AG04449 (cell line): ENCODE results near the gene BET1L.

Experiments
- CTCF ChIA-PET: fragments of 350-600 bp; formaldehyde crosslinking; extraction: SDS; loops from one replicate; lab custom pipeline; 2021; ENCODE audit warnings: antibody characterized with exemption; lab: Yijun Ruan, JAX
- POLR2A ChIA-PET: fragments of 400-600, 350-600 bp; formaldehyde crosslinking; extraction: SDS; loops from one replicate; lab custom pipeline; 2020; ENCODE audit warnings: antibody characterized with exemption, inconsistent platforms; lab: Yijun Ruan, JAX
- DNase-seq: peaks from one replicate; pipeline ENCODE4 v3.0.0-alpha.2; 2010; ENCODE audit warnings: low read depth, low spot score
- H3K4me3 ChIP-seq: 2 replicates; pipeline ENCODE4 v1.5.1; 2011; ENCODE audit warnings: low read depth, mild to moderate bottlenecking, control low read depth, low read length
- TF ChIP-seq, protein P1 (sequence below): IDR thresholded peaks from one replicate; pipeline ENCODE4 v1.5.1; 2011; ENCODE audit warnings: mild to moderate bottlenecking, moderate library complexity, low read length, control low read depth, inconsistent platforms; ENCODE audit not compliant: insufficient read depth; ENCODE audit errors: missing control alignments

Gene BET1L

DNA sequence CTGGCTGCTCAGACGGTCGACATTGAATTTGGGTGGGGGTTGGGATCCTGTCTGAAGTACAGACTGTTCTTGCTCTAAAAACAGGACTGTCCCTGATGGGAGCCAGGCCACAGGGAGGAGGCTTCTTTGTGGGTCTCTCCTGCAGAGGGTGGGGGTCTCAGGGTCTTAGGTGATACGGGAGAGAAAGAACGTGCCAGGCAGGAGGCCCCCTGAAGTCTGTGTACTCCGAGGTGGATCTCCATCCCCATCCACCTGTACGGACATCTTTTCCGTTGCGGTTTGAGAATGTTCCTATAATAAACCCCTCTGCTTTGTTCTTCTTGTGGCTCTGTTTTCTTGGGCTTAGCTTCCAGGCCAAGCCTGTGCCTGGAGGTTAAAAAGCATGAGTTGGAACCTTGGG lies 45.5 kb upstream of the BET1L start:
- DNase-seq: no peak
- ChIA-PET CTCF (interaction anchor here (2.0 to 5.5 kb wide), 6 partner anchors 9 to 198 kb away, joined by 5 to 79 read pairs (median 14); partner anchors contain the start of genes PSMD13 and PTDSS2), POLR2A (no interaction called here)
- no peak overlapping the region for H3K4me3 ChIP-seq
- TF ChIP-seq, protein P1, sequence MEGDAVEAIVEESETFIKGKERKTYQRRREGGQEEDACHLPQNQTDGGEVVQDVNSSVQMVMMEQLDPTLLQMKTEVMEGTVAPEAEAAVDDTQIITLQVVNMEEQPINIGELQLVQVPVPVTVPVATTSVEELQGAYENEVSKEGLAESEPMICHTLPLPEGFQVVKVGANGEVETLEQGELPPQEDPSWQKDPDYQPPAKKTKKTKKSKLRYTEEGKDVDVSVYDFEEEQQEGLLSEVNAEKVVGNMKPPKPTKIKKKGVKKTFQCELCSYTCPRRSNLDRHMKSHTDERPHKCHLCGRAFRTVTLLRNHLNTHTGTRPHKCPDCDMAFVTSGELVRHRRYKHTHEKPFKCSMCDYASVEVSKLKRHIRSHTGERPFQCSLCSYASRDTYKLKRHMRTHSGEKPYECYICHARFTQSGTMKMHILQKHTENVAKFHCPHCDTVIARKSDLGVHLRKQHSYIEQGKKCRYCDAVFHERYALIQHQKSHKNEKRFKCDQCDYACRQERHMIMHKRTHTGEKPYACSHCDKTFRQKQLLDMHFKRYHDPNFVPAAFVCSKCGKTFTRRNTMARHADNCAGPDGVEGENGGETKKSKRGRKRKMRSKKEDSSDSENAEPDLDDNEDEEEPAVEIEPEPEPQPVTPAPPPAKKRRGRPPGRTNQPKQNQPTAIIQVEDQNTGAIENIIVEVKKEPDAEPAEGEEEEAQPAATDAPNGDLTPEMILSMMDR: no peak

DNA sequence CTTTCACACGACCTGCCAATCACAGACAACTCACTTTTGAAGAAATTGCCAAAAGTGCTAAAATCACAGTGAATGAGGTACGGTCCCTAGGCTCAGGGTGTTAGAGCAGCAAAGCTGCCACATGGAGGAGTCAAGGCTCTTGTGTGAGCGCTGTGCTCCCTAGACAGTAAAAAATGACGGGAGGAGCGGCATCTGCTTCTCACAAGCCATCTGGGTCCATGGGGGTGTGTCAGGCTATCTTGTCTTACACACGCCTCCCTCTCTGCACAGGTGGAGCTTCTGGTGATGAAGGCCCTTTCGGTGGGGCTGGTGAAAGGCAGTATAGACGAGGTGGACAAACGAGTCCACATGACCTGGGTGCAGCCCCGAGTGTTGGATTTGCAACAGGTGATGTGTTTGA lies 44.4 kb upstream of the BET1L start:
- TF ChIP-seq, protein P1: no peak
- CTCF ChIA-PET: interaction anchor here (0.8 to 5.5 kb wide), 25 partner anchors 8 to 267 kb away, joined by 3 to 79 read pairs (median 8); partner anchors contain the start of genes PGGHG, PSMD13 and PTDSS2
- DNase-seq: no peak
- no peak overlapping the region for H3K4me3 ChIP-seq
- POLR2A ChIA-PET: interaction anchor here (0.7 kb wide), 1 partner anchor 44 kb away, joined by 3 read pairs; the partner anchor contains the start of genes BET1L and RIC8A

DNA sequence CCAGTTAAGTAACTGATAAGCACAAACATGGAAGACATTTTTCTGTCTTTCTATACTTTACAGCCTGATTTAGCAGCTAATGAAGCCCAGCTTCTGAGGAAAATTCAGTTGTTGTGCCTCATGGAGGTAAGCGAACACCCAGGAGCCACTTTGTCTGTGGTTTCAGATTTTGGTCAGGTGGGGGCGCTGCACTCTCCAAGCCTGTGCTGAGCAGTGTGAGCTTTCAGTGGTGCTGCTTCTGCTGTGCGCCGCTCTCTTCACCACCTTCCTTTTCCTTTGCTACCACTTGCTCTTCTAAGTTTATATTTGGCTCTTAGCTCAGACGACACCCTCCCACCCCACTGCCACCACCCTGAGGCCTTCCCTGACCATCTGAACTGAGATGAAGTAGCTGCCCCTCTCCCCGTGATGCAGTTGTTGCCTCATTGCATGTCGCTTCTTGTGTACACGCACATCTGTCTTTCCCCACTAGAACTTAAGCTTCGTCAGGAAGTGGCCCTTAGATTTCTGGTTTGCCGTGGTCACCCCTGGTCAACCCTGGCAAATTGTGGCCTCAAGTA lies 43.6 kb upstream of the BET1L start:
- H3K4me3 ChIP-seq: no peak overlapping the region
- ChIA-PET CTCF (interaction anchor here (0.8 to 5.5 kb wide), 29 partner anchors 7 to 267 kb away, joined by 3 to 79 read pairs (median 6); partner anchors contain the start of genes NLRP6, PGGHG, PSMD13 and PTDSS2), POLR2A (interaction anchor here (0.7 kb wide), 1 partner anchor 44 kb away, joined by 3 read pairs; the partner anchor contains the start of genes BET1L and RIC8A)
- TF ChIP-seq, protein P1: peak; percentile 69
- DNase-seq: no peak

DNA sequence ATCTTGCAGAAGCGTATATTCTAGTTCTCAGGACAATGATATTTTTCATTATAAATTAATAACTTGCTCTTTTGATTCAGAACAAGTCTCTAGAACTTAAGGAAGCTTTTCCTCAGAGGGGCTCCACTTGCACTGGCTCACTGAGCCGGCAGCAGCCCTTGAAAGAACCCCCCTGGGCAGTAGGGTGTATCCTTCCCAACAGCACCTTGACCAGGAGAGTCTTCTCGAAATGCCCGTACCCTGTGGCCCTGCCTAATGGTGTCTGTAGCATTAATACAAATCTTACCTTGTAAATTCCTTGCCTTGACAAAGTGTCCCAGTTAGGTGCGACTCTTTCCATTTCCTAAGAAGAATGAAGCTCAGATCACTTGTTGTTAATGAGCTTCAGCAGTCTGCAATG lies 43.1 kb upstream of the BET1L start:
- H3K4me3 ChIP-seq: no peak overlapping the region
- DNase-seq: no peak
- POLR2A ChIA-PET: no interaction called here
- CTCF ChIA-PET: interaction anchor here (0.8 to 5.5 kb wide), 24 partner anchors 9 to 204 kb away, joined by 3 to 79 read pairs (median 8); partner anchors contain the start of genes NLRP6, PGGHG, PSMD13 and PTDSS2
- TF ChIP-seq, protein P1: no peak

DNA sequence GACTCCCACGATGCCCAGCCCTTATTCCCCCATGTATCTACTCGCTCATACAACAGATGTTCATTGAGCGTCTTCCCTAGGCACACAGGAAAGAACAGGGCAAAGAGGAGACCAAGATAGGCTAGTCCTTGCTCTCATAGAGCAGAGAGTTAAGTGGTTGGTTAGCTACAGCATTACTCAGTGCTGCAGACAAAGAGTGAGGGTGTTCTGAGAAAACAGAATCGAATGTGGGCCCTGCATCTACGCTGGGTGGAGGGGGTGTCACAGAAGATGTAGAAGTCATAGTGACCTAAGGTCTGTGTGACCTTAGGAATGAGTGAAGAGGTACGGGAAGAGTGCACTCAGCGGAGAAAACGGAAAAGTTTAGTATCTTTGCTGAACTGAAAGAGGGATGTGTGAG lies 41.9 kb upstream of the BET1L start:
- no peak overlapping the region for H3K4me3 ChIP-seq
- DNase-seq: no peak
- CTCF ChIA-PET: interaction anchor here (1.6 to 5.5 kb wide), 4 partner anchors 9 to 113 kb away, joined by 7 to 79 read pairs (median 36); partner anchors contain the start of gene PSMD13
- POLR2A ChIA-PET: no interaction called here
- TF ChIP-seq, protein P1: no peak

DNA sequence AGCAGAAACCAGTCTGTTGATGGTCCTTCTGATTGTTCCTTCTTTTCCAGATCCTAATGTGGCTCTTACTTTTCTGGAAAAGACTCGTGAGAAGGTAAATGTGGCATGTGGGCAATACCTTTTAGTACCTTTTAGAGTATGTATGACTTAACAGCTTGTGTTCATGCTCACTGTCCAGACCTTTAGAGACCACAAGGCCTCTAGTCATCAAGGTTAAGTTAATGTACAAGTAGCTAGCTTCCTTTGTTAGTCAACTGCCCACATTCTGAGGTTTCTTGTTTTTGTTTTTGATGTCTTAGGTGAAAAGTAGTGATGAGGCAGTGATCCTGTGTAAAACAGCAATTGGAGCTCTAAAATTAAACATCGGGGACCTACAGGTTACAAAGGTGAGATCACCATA lies 37.2 kb upstream of the BET1L start:
- no peak overlapping the region for H3K4me3 ChIP-seq
- TF ChIP-seq, protein P1: no peak
- ChIA-PET POLR2A (no interaction called here), CTCF (interaction anchor here (0.6 to 0.7 kb wide), 3 partner anchors 62 to 117 kb away, joined by 3 read pairs; no protein-coding TSS in a partner anchor)
- no peak for DNase-seq
